Islet precursor cell (in vitro differentiated cells): ENCODE results near the gene TKTL1.

Experiments
- DNase-seq: peaks from one replicate; pipeline ENCODE4 v3.0.0-alpha.2; 2018

Gene TKTL1

GRCh38 chrX:154348646-154349358, 53.2 kb downstream of the TKTL1 start:
- DNase-seq, result no peak

GRCh38 chrX:154349359-154349935, 53.9 kb downstream of the TKTL1 start:
- no peak for DNase-seq

- DNase-seq, result no peak
Measured at GRCh38 chrX:154349979-154350378, 54.4 kb downstream of the TKTL1 start.

GRCh38 chrX:154350429-154351182, 55.0 kb downstream of the TKTL1 start:
- no peak for DNase-seq

GRCh38 chrX:154351183-154352011, 55.8 kb downstream of the TKTL1 start:
- DNase-seq, result no peak

GRCh38 chrX:154352012-154352401, 56.4 kb downstream of the TKTL1 start:
- DNase-seq, result no peak

GRCh38 chrX:154352466-154352865, 56.9 kb downstream of the TKTL1 start:
- no peak for DNase-seq

GRCh38 chrX:154353172-154353843, 57.7 kb downstream of the TKTL1 start:
- no peak for DNase-seq

- DNase-seq, result no peak
Measured at GRCh38 chrX:154354013-154354412, 58.4 kb downstream of the TKTL1 start.

GRCh38 chrX:154354516-154354915, 58.9 kb downstream of the TKTL1 start:
- no peak for DNase-seq

GRCh38 chrX:154355094-154355775, 59.6 kb downstream of the TKTL1 start:
- DNase-seq, result no peak

GRCh38 chrX:154355776-154356140, 60.2 kb downstream of the TKTL1 start:
- DNase-seq, result no peak

GRCh38 chrX:154356596-154356995, 61.0 kb downstream of the TKTL1 start:
- DNase-seq, result no peak

- no peak for DNase-seq
Measured at GRCh38 chrX:154357205-154357604, 61.6 kb downstream of the TKTL1 start.

GRCh38 chrX:154358011-154358410, 62.4 kb downstream of the TKTL1 start:
- DNase-seq, result no peak

- no peak for DNase-seq
Measured at GRCh38 chrX:154358829-154359228, 63.2 kb downstream of the TKTL1 start.

GRCh38 chrX:154359362-154360154, 64.0 kb downstream of the TKTL1 start:
- DNase-seq, result no peak

- no peak for DNase-seq
Measured at GRCh38 chrX:154360155-154360713, 64.6 kb downstream of the TKTL1 start.

- no peak for DNase-seq
Measured at GRCh38 chrX:154362085-154362742, 66.6 kb downstream of the TKTL1 start.

GRCh38 chrX:154363706-154364439, 68.3 kb downstream of the TKTL1 start:
- DNase-seq, result no peak
